Kidney capillary endothelial cell (primary cell): ENCODE measurements around the gene PTPN14.

Experiments
- DNase-seq: peaks from one replicate; pipeline ENCODE4 v3.0.0-alpha.2; 2018; ENCODE audit warnings: low spot score

The PTPN14 gene

DNA sequence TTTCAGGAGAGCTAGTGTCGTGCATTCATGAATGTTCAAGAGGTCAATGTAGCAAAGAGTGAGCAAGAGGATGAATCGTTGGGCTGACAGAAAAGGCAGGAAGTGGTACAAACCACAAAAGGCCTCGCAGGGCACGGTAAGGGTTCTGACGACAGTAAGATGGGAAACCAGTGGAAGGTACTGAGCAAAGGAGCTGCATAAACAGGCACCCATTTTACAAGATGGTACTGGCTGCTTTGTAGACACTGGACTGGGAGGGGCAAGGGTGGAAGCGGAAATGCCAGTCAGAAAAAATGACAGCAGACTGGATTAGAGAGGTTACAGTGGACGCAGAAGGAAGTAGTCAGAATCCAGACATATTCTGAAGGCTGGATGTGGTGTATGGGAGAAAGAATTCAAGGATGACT lies 123.5 kb downstream of the PTPN14 start:
- peak; percentile 71 for DNase-seq

- no peak for DNase-seq
Measured at GRCh38 chr1:214426426-214426812, 125.0 kb downstream of the PTPN14 start.

- no peak for DNase-seq
Measured at GRCh38 chr1:214425716-214426425, 125.5 kb downstream of the PTPN14 start.

- DNase-seq = no peak
Measured at GRCh38 chr1:214425101-214425500, 126.3 kb downstream of the PTPN14 start.

- no peak for DNase-seq
Measured at GRCh38 chr1:214423045-214423444, 128.4 kb downstream of the PTPN14 start.

DNA sequence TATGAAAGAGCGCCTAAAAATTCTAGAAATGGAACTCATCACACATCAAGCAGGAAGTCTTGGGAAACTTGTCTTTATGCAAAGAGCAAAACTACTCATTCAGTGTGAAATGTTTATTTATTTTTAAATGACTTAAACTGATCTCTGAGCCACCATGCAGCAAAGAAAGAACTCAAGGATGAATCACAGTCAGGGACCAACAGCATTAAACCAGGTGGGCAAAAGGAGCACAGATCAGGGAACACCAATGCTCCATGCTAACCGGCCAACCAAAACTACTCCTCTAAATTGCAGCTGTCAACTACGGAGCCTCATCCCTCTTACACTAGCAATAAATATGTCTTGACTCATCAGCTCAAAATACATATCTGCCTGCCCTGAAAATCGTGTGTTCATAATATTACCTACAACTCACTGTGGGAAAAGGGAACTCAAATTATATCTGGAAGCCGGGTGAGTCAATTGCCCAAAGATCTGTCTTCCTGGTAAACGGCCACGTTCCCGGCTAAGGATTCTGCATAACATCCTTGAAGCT lies 129.2 kb downstream of the PTPN14 start:
- no peak for DNase-seq

DNA sequence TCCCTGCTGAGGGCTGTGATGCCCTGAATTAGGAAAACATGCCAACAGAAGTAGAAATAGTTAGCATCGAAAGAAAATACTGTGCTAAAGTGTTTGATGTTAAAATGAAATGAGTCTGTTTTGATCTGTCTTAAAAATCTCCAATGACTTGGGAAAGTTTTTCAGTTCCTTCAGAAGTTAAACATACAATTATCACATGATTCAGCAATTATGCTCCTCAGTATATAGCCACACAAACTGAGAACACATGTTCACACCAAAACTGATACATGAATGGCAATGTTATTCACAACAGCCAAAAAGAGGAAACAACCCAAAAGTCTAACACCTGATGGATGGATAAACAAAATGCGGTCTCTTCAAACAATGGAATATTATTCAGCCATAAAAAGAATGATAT lies 130.6 kb downstream of the PTPN14 start:
- no peak for DNase-seq

GRCh38 chr1:214420341-214420740 lies 131.1 kb downstream of the PTPN14 start:
- no peak for DNase-seq

DNA sequence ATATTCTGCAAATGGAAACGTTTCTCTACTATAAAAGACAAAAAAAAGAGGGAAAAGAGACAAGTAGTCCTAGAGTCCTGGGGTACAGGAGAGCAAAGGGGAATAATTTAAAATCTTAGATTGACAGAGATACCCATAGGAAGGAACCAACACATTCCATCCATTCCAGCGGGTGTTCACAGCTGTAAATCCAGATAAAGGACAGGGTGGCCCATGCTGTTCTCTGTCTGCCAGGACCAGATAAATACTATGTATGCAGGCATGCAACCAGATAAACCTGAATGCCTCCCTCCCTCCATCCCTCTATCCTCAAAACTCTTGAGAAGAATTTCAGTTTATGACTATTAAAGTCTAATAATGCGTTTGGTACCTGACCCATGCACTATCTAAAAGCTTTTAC lies 131.8 kb downstream of the PTPN14 start:
- no peak for DNase-seq

DNA sequence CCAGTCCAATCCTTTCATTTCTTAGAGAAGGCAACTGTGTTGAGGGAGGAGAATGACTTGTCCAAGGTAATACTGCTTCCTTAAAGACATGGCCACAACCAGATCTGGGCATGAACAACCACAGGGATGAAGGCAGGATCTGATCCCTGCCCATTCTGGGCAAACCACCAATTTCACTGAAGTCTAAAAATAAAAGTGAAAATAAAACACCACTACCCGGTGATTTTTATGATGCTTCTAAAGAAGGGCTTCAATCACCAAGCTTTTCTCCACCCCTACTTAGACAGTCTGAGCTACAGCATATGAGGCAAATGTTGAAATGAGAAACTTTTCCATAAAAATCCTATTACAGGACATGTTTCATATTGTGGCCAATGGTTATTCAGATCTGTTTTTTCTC lies 133.0 kb downstream of the PTPN14 start:
- DNase-seq = no peak

- no peak for DNase-seq
Measured at GRCh38 chr1:214417545-214418210, 133.7 kb downstream of the PTPN14 start.

- no peak for DNase-seq
Measured at GRCh38 chr1:214416858-214417257, 134.5 kb downstream of the PTPN14 start.

GRCh38 chr1:214416417-214416816 lies 135.0 kb downstream of the PTPN14 start:
- no peak for DNase-seq

DNA sequence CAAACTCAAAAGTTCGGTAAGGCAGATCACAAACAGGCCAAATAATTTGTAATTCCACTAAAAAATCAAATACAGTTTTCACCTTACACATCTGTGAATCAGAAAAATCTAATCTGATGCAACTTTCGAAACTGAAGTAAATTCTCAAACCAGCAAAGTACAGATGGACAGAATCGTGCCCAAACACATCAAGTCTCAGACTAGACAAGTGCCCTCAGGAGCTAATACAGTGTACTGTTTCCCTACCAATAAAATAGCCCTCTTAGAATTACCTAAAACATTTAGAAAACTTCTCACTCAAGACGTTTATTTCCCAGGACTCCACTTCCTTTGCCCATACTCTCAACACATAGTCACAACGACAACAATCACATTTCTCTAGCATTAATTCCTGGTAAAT lies 136.3 kb downstream of the PTPN14 start:
- DNase-seq = no peak

DNA sequence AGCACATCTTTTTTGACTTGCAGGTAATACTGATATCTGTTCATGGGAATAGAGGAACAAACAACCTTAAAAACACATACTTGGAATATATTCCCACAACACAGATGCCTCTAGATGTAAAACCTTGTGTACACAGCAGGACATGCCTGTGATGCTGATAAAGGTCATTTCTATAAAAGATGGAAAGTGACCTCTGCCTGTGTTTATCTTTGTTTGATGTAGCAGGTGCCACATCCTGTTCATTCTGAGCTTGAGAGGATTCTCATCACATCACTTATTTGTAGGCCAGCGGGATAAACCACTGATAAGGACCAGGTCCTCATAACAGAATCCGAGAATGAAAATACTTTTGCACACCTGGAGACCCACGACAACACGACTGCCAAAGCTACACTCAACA lies 136.7 kb downstream of the PTPN14 start:
- DNase-seq = no peak

GRCh38 chr1:214413315-214413714 lies 138.1 kb downstream of the PTPN14 start:
- no peak for DNase-seq

DNA sequence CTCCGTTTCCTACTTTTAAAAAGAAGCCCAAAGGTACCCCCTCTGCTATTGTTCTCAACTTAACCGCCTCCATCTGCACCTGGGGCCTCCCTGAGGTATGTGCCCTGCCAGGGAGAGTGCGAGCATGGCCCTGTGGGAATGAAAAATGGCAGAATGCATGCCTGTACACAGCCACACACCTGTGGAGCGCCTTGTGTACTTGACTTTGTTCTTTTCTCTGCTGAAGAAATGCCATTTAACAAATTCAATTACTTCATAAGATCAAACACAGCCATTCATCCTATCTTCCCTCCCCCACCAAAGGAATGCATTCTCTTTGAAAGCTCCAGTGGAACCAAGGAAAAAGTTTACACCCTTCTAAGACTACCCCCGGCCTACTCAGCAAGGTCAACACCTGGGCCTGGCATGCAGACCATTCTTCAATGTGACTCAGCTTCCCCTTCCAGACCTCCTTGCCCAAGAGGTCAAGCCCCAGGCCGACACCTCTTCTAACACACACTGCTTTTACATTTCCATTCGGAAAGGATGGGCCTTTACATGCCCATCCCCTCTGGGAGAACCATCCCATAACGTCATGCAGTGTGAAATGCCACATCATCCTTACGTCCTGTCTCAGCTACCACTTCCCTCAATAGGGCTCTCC lies 146.7 kb downstream of the PTPN14 start:
- peak; percentile 96 for DNase-seq

GRCh38 chr1:214404154-214404553 lies 147.2 kb downstream of the PTPN14 start:
- DNase-seq = peak; percentile 92

DNA sequence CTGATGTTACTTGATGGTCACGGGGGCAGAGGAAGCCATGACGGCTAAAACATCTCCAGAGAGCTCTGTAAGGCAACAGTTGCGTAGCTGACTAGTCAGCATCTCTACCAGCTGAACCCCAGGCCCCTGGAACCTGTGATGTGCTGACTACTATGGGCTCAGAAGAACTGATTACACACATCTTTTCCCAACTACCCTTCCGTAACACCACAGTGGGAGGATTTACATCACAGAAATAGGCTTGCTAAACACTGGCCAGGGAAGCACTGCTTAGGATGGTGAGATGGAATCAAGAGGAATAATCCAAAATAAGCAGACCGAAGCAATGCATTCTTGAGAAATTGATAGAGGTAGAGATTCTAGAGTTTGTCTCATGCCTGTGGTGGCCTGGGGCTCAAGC lies 148.0 kb downstream of the PTPN14 start:
- no peak for DNase-seq

DNA sequence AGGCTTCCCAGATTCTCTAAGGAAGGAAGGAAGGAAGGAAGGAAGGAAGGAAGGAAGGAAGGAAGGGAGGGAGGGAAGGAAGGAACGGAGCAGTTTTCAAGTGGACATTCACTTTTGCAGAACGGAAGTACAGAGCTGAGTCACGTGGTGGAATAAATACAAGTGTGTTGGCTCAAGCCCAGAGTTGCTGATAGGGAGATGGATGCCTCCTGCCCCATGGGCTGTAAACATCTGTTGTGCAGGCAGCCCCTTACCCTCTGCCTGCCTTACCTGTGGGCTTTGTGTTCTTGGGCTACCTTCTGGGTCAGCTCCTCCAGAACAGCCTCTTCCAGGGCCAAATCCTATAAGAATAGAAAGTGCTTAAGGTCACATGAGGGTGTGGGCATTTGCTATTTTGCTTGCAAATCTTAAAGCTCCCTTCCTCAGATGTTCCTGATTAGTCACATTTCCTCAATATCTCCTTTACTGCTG lies 148.8 kb downstream of the PTPN14 start:
- DNase-seq = peak; percentile 59

DNA sequence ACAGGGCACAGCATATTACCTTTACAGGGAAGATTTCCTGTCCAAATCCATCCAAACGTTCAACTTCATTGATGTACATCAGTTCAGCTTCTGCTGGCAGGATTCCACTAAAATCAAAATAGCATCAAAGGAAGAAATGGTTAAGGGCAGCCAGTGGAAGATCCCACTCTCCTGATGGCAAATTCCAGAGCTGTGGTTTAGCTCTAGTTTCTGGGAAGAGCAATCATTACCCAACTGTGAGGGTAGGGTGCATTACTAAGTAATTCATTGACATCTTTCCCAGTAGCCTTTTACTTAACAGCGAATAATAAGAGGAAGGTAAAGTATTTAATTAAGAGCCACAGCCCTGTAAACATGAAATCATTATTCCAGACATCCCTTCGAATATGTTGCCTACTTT lies 149.7 kb downstream of the PTPN14 start:
- no peak for DNase-seq

DNA sequence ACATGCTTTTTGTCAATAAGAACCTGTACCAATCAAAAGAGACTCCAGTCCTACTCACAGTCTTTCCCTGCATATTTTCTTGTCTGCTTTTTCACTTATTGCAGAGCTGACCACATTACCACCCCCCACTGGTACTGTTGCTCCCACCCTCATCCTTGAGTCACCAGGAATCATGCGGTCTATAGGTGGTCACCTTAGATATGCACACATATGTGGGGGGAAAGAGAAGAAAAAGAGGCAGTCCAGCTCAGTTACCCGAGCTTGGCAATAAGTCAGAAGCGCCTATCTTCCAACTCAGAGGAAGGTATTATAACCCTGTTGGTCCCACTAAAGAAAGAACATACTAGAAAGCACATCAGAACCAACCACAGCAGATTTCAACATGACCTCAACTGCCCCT lies 151.3 kb downstream of the PTPN14 start:
- no peak for DNase-seq

GRCh38 chr1:214398490-214398889 lies 152.9 kb downstream of the PTPN14 start:
- no peak for DNase-seq
